H9 (cell line): Measurements from ENCODE around the gene LNP1. TPM values are rescaled to one million over a fixed set of nuclear protein-coding genes. Genes with fewer than 3 reads are reported as not detected.

Experiments
- DNase-seq: peaks from one replicate; pipeline ENCODE4 v3.0.0-alpha.2; 2017
- H2AFZ ChIP-seq: one replicate; pipeline ENCODE4 v1.6.1; 2013; ENCODE audit warnings: mild to moderate bottlenecking, low read length, control low read depth, moderate library complexity
- H2AK5ac ChIP-seq: 2 replicates; pipeline ENCODE4 v1.6.1; 2013; ENCODE audit warnings: low read length, control low read depth, mixed read lengths; ENCODE audit not compliant: insufficient read length
- H2BK120ac ChIP-seq: one replicate; pipeline ENCODE4 v1.6.1; 2013; ENCODE audit warnings: low read depth, mild to moderate bottlenecking, low read length, control low read depth, inconsistent platforms; ENCODE audit not compliant: poor library complexity, severe bottlenecking
- H2BK12ac ChIP-seq: 2 replicates; pipeline ENCODE4 v1.6.1; 2013; ENCODE audit warnings: low read length, control low read depth, mixed read lengths, low read depth; ENCODE audit not compliant: insufficient read length
- H2BK15ac ChIP-seq: 2 replicates; pipeline ENCODE4 v1.6.1; 2013; ENCODE audit warnings: low read depth, low read length, control low read depth
- H2BK20ac ChIP-seq: one replicate; pipeline ENCODE4 v1.6.1; 2013; ENCODE audit warnings: low read depth, mild to moderate bottlenecking, low read length, control low read depth, inconsistent platforms; ENCODE audit not compliant: poor library complexity, severe bottlenecking
- H2BK5ac ChIP-seq: 2 replicates; pipeline ENCODE4 v1.6.1; 2013; ENCODE audit warnings: low read length, control low read depth, mixed read lengths; ENCODE audit not compliant: insufficient read length
- H3K14ac ChIP-seq: 2 replicates; pipeline ENCODE4 v1.6.1; 2013; ENCODE audit warnings: low read length, control low read depth; ENCODE audit not compliant: insufficient read depth
- H3K18ac ChIP-seq: 2 replicates; pipeline ENCODE4 v1.6.1; 2013; ENCODE audit warnings: low read depth, mild to moderate bottlenecking, mixed read lengths, low read length, control low read depth; ENCODE audit not compliant: insufficient read length
- H3K23ac ChIP-seq: 2 replicates; pipeline ENCODE4 v1.6.1; 2013; ENCODE audit warnings: low read length, control low read depth, mixed read lengths, low read depth; ENCODE audit not compliant: insufficient read length
- H3K23me2 ChIP-seq: 2 replicates; pipeline ENCODE4 v1.6.1; 2013; ENCODE audit warnings: low read depth, mild to moderate bottlenecking, mixed read lengths, low read length, control low read depth; ENCODE audit not compliant: insufficient read length, poor library complexity, severe bottlenecking
- H3K27ac ChIP-seq: 2 replicates; pipeline ENCODE4 v1.5.1; 2013; ENCODE audit warnings: low read length, control low read depth, mixed read lengths, low read depth; ENCODE audit not compliant: insufficient read length
- H3K27me3 ChIP-seq: 2 replicates; pipeline ENCODE4 v1.6.1; 2013; ENCODE audit warnings: low read length, control low read depth, inconsistent platforms; ENCODE audit not compliant: insufficient read depth
- H3K4ac ChIP-seq: 2 replicates; pipeline ENCODE4 v1.6.1; 2013; ENCODE audit warnings: low read depth, mild to moderate bottlenecking, control low read depth, inconsistent platforms, low read length, moderate library complexity
- H3K4me1 ChIP-seq: 2 replicates; pipeline ENCODE4 v1.6.1; 2013; ENCODE audit warnings: low read length, control low read depth, inconsistent platforms; ENCODE audit not compliant: insufficient read depth
- H3K4me2 ChIP-seq: 2 replicates; pipeline ENCODE4 v1.6.1; 2013; ENCODE audit warnings: low read length, control low read depth, mixed read lengths; ENCODE audit not compliant: insufficient read length, insufficient read depth
- H3K56ac ChIP-seq: 2 replicates; pipeline ENCODE4 v1.6.1; 2013; ENCODE audit warnings: low read depth, mild to moderate bottlenecking, mixed read lengths, low read length, control low read depth; ENCODE audit not compliant: insufficient read length
- H3K79me1 ChIP-seq: 2 replicates; pipeline ENCODE4 v1.6.1; 2013; ENCODE audit warnings: low read depth, mild to moderate bottlenecking, moderate library complexity, low read length, control low read depth, inconsistent platforms; ENCODE audit not compliant: insufficient read depth, poor library complexity, severe bottlenecking
- H3K79me2 ChIP-seq: 2 replicates; pipeline ENCODE4 v1.6.1; 2013; ENCODE audit warnings: low read length, control low read depth, inconsistent platforms; ENCODE audit not compliant: insufficient read depth
- H3K9ac ChIP-seq: 2 replicates; pipeline ENCODE4 v1.6.1; 2013; ENCODE audit warnings: low read length, control low read depth, mixed read lengths; ENCODE audit not compliant: insufficient read length; ENCODE audit errors: extremely low read depth
- H3K9me3 ChIP-seq: one replicate; pipeline ENCODE4 v1.6.1; 2013; ENCODE audit warnings: low read depth, low read length, inconsistent platforms; ENCODE audit not compliant: control insufficient read depth
- H3T11ph ChIP-seq: one replicate; pipeline ENCODE4 v1.6.1; 2013; ENCODE audit warnings: mild to moderate bottlenecking, low read length, control low read depth, inconsistent platforms
- H4K20me1 ChIP-seq: one replicate; pipeline ENCODE4 v1.6.1; 2013; ENCODE audit not compliant: control insufficient read depth, insufficient read length, insufficient read depth
- H4K5ac ChIP-seq: 2 replicates; pipeline ENCODE4 v1.6.1; 2013; ENCODE audit warnings: low read depth, mild to moderate bottlenecking, mixed read lengths, low read length, control low read depth; ENCODE audit not compliant: insufficient read length
- H4K8ac ChIP-seq: replicated peaks from 2 replicates; pipeline ENCODE4 v1.6.1; 2013; ENCODE audit warnings: low read length, control low read depth, mixed read lengths, low read depth; ENCODE audit not compliant: insufficient read length
- H4K91ac ChIP-seq: 2 replicates; pipeline ENCODE4 v1.6.1; 2013; ENCODE audit warnings: low read depth, mild to moderate bottlenecking, moderate library complexity, mixed read lengths, low read length, control low read depth; ENCODE audit not compliant: insufficient read length
- H3K27ac Mint-ChIP-seq, 3 experiments: 2 replicates in 2 of 3; 3 replicates in 1 of 3; pipeline ENCODE4 v1.8.0; 2020 to 2021; ENCODE audit warnings: mixed read lengths in 3 of 3, mild to moderate bottlenecking in 1 of 3, moderate library complexity in 1 of 3
- H3K27me3 Mint-ChIP-seq: 2 replicates; pipeline ENCODE4 v1.8.0; 2021; ENCODE audit warnings: low read depth, mild to moderate bottlenecking, moderate library complexity, mixed read lengths
- H3K36me3 Mint-ChIP-seq, 3 experiments: 2 replicates in 2 of 3; 3 replicates in 1 of 3; pipeline ENCODE4 v1.8.0; 2020 to 2021; ENCODE audit warnings: low read depth in 3 of 3, mixed read lengths in 3 of 3; ENCODE audit not compliant: insufficient read depth in 1 of 3
- H3K4me1 Mint-ChIP-seq, 2 experiments: 2 replicates each; pipeline ENCODE4 v1.8.0; 2020; ENCODE audit warnings: mixed read lengths in 2 of 2
- H3K4me3 Mint-ChIP-seq, 2 experiments: 2 replicates in 1 of 2; 3 replicates in 1 of 2; pipeline ENCODE4 v1.8.0; 2020 to 2021; ENCODE audit warnings: mild to moderate bottlenecking in 2 of 2, mixed read lengths in 2 of 2, moderate library complexity in 1 of 2
- H3K9me3 Mint-ChIP-seq, 2 experiments: 2 replicates in 1 of 2; 3 replicates in 1 of 2; pipeline ENCODE4 v1.8.0; 2020; ENCODE audit warnings: mild to moderate bottlenecking in 2 of 2, mixed read lengths in 2 of 2, moderate library complexity in 1 of 2
- WGBS: extraction: QIAGEN DNeasy Blood & Tissue Kit; methylation state at CpG from one replicate; pipeline ENCODE4 v1.1.7; 2013; ENCODE audit warnings: missing lambda C conversion rate, low lambda C conversion rate, mixed read lengths; ENCODE audit not compliant: insufficient read length; ENCODE audit errors: extremely low coverage; 5-methylcytosine and 5-hydroxymethylcytosine counted together
- total RNA-seq: library from RNA; stranded (reverse); gene quantifications from 2 replicates; pipeline ENCODE4 v1.2.1, GENCODE V29; 2021
- TF ChIP-seq, protein P1 (sequence below): fragments of 200-600 bp; sonication (generic); conservative IDR thresholded peaks from 3 replicates; pipeline ENCODE4 v1.8.0; 2021; ENCODE audit warnings: antibody characterized with exemption, mild to moderate bottlenecking

LNP1 gene
- total RNA-seq, 1 experiment from 2014 or later: 4.1 TPM

DNA sequence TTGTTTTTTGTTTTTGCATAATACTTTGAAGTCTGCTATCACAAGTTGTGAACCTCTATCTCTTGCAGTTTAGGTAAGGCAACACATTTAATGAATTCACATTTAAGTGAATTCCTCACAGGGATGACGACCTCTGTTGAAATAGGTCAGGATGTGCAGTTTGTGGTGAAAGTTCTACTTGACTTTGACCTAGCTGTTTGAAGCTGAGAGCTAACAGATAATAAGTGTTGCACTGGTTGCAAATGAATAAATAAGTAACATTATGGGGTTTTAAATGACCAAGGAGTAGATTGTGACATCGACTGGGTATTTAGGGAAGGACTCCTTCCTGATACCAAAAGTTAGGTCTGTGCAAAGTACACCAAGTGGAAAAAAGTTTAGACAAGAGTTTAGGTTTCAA lies 42.9 kb upstream of the LNP1 start:
- no peak overlapping the region for H2BK15ac ChIP-seq
- H3K36me3 Mint-ChIP-seq: peaks cover 7 to 37% (median 21%) of the 10 kb centered on the region in 3 experiments; a peak in 6 of 7 replicates
- H3K56ac ChIP-seq: no peak overlapping the region
- H3K27me3 ChIP-seq: no peaks in the 10 kb centered on the region
- H3K23me2 ChIP-seq: no peaks in the 10 kb centered on the region
- H3K79me2 ChIP-seq: no peaks in the 10 kb centered on the region
- no CpG with 5 or more reads among the region's 2 CpGs for WGBS
- DNase-seq: no peak
- no peak overlapping the region for H3K4ac ChIP-seq
- TF ChIP-seq, protein P1, sequence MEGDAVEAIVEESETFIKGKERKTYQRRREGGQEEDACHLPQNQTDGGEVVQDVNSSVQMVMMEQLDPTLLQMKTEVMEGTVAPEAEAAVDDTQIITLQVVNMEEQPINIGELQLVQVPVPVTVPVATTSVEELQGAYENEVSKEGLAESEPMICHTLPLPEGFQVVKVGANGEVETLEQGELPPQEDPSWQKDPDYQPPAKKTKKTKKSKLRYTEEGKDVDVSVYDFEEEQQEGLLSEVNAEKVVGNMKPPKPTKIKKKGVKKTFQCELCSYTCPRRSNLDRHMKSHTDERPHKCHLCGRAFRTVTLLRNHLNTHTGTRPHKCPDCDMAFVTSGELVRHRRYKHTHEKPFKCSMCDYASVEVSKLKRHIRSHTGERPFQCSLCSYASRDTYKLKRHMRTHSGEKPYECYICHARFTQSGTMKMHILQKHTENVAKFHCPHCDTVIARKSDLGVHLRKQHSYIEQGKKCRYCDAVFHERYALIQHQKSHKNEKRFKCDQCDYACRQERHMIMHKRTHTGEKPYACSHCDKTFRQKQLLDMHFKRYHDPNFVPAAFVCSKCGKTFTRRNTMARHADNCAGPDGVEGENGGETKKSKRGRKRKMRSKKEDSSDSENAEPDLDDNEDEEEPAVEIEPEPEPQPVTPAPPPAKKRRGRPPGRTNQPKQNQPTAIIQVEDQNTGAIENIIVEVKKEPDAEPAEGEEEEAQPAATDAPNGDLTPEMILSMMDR: no peak
- H4K5ac ChIP-seq: no peak overlapping the region
- no peaks in the 10 kb centered on the region for H3K27me3 Mint-ChIP-seq
- H3K9me3 Mint-ChIP-seq: peaks cover 0 to 3% of the 10 kb centered on the region in 2 experiments; a peak in 1 of 5 replicates
- H2BK120ac ChIP-seq: no peak overlapping the region
- H3K27ac ChIP-seq: no peak overlapping the region
- no peak overlapping the region for H3K9ac ChIP-seq
- H4K8ac ChIP-seq: no peak overlapping the region
- no peak overlapping the region for H3K23ac ChIP-seq
- no peak overlapping the region for H2BK5ac ChIP-seq
- H2BK20ac ChIP-seq: no peak overlapping the region
- H4K20me1 ChIP-seq: no peaks in the 10 kb centered on the region
- no peaks in the 10 kb centered on the region for H3K79me1 ChIP-seq
- H3T11ph ChIP-seq: no peak overlapping the region
- no peak overlapping the region for H2BK12ac ChIP-seq
- H2AFZ ChIP-seq: no peak overlapping the region
- H3K9me3 ChIP-seq: no peaks in the 10 kb centered on the region
- no peaks in the 10 kb centered on the region for H3K4me1 ChIP-seq
- no peak overlapping the region for H4K91ac ChIP-seq
- H3K14ac ChIP-seq: no peak overlapping the region
- H2AK5ac ChIP-seq: no peak overlapping the region
- no peaks in the 10 kb centered on the region for H3K4me1 Mint-ChIP-seq
- no peak overlapping the region for H3K4me3 Mint-ChIP-seq
- no peak overlapping the region for H3K4me2 ChIP-seq
- no peak overlapping the region for H3K18ac ChIP-seq
- H3K27ac Mint-ChIP-seq: no peak overlapping the region; a peak in 2 of 7 replicates
